Measurements from ENCODE around the gene ZDHHC20. TPM values are rescaled to one million over a fixed set of nuclear protein-coding genes. Genes with fewer than 3 reads are reported as not detected.

Gene ZDHHC20
- polyA plus RNA-seq, 1 of the 3 experiments (the other 2 are of a cell fraction), result 8.7 TPM

- TF ChIP-seq ZBTB33 (IDR thresholded peaks at IDR 0.05; ENCODE audit: borderline replicate concordance, low read depth) (no peak), CTCF (IDR thresholded peaks at IDR 0.05) (no peak), NFIC (IDR thresholded peaks at IDR 0.05; ENCODE audit: borderline replicate concordance) (no peak), RCOR1 (IDR thresholded peaks at IDR 0.05; ENCODE audit: low read length) (no peak)
These were observed 114.4 kb downstream of the ZDHHC20 start (continued) for GRCh38 chr13:21344662-21345176.

- Histone ChIP-seq H3K27me3 (ENCODE audit: insufficient read depth) (no peaks in the 10 kb centered on the region), H3K9ac (no peak overlapping the region), H3K4me1 (ENCODE audit: control insufficient read depth in 1 of 2, insufficient read depth in 2 of 2, low read depth in 1 of 2, low read length in 1 of 2) (no peaks in the 10 kb centered on the region), H3K4me2 (no peak overlapping the region), H3K9me2 (no peaks in the 10 kb centered on the region), H4K20me1 (ENCODE audit: insufficient read depth) (no peaks in the 10 kb centered on the region), H3K4me3 (ENCODE audit: low read depth in 2 of 2, low read length in 1 of 2) (no peak overlapping the region), H3K27ac (ENCODE audit: low read depth in 2 of 2, low read length in 1 of 2) (no peak overlapping the region), H2AFZ (ENCODE audit: low read depth) (no peak overlapping the region), H3F3A (replicated peaks; ENCODE audit: insufficient read depth) (no peaks in the 10 kb centered on the region), H3K36me3 (replicated peaks in 1 of 2; ENCODE audit: control insufficient read depth in 1 of 2, insufficient read depth in 2 of 2, low read length in 1 of 2) (no peaks in the 10 kb centered on the region), H3K79me2 (ENCODE audit: insufficient read depth) (no peaks in the 10 kb centered on the region), H3K9me3 (no peaks in the 10 kb centered on the region)
- ChIA-PET POLR2A (no interaction called here), CTCF (interaction anchor here (0.6 kb wide), 1 partner anchor 1414 kb away, joined by 3 read pairs; no protein-coding TSS in a partner anchor)
- WGBS (ENCODE audit: low lambda C conversion rate), result 48% methylated on average over 4 of the region's 4 CpGs
- TF ChIP-seq TCF12 (IDR thresholded peaks at IDR 0.05) (no peak), SMC3 (IDR thresholded peaks at IDR 0.05; ENCODE audit: low read depth, low read length) (no peak), FOXJ3 (CRISPR knock-in tag; IDR thresholded peaks at IDR 0.05) (no peak), USF2 (IDR thresholded peaks at IDR 0.05; ENCODE audit: borderline replicate concordance, low read depth, low read length) (no peak), GABPA (IDR thresholded peaks at IDR 0.05; ENCODE audit: low read depth) (no peak), IRF3 (IDR thresholded peaks at IDR 0.05; ENCODE audit: low read depth, low read length) (no peak), CTCF (IDR thresholded peaks at IDR 0.05) (no peak), JUND (IDR thresholded peaks at IDR 0.05) (no peak), MAX (IDR thresholded peaks at IDR 0.05; ENCODE audit: low read depth) (no peak), TAF1 (IDR thresholded peaks at IDR 0.05; ENCODE audit: borderline replicate concordance, low read depth, low read length) (no peak), NRF1 (IDR thresholded peaks at IDR 0.05; ENCODE audit: low read depth, low read length) (no peak), PBX3 (IDR thresholded peaks at IDR 0.05) (no peak), MXI1 (IDR thresholded peaks at IDR 0.05; ENCODE audit: low read depth, low read length) (no peak), FOSL2 (IDR thresholded peaks at IDR 0.05; ENCODE audit: borderline replicate concordance, low read depth) (no peak), EZH2phosphoT487 (IDR thresholded peaks at IDR 0.05; ENCODE audit: borderline replicate concordance, low read depth) (no peak), MEF2A (IDR thresholded peaks at IDR 0.05; ENCODE audit: borderline replicate concordance, low read depth) (no peak), EP300 (IDR thresholded peaks at IDR 0.05; ENCODE audit: borderline replicate concordance in 1 of 2, low read depth in 1 of 2, low read length in 1 of 2) (no peak), USF1 (IDR thresholded peaks at IDR 0.05; ENCODE audit: borderline replicate concordance, low read depth) (no peak), ELF1 (IDR thresholded peaks at IDR 0.05) (no peak), RCOR1 (IDR thresholded peaks at IDR 0.05; ENCODE audit: low read length) (no peak)
- DNase-seq, result no peak
These were observed 115.4 kb downstream of the ZDHHC20 start for GRCh38 chr13:21343659-21344058.
